HUES64 (cell line): Measurements from ENCODE around the gene RHOT2.

Experiments
- H3K27ac ChIP-seq: 2 replicates; pipeline ENCODE4 v1.7.0; 2013; ENCODE audit warnings: low read depth, low read length, inconsistent platforms
- H3K27me3 ChIP-seq: 2 replicates; pipeline ENCODE4 v1.6.1; 2013; ENCODE audit warnings: mild to moderate bottlenecking, low read length; ENCODE audit not compliant: insufficient read depth
- H3K36me3 ChIP-seq: 2 replicates; pipeline ENCODE4 v1.6.1; 2013; ENCODE audit warnings: mild to moderate bottlenecking, low read length; ENCODE audit not compliant: insufficient read depth
- H3K4me1 ChIP-seq: 2 replicates; pipeline ENCODE4 v1.6.1; 2013; ENCODE audit warnings: mild to moderate bottlenecking, low read length, moderate library complexity; ENCODE audit not compliant: insufficient read depth
- H3K4me3 ChIP-seq: 2 replicates; pipeline ENCODE4 v1.5.1; 2013; ENCODE audit warnings: mild to moderate bottlenecking, low read length, moderate library complexity
- H3K9ac ChIP-seq: 2 replicates; pipeline ENCODE4 v1.6.1; 2013; ENCODE audit warnings: mild to moderate bottlenecking, low read depth, low read length
- H3K9me3 ChIP-seq: 2 replicates; pipeline ENCODE4 v1.6.1; 2013; ENCODE audit warnings: low read depth, low read length; ENCODE audit not compliant: insufficient read depth
- WGBS: fragments of 150-250, 120-280 bp; methylation state at CpG from one replicate; pipeline ENCODE4 v1.1.7; 2013; ENCODE audit warnings: missing lambda C conversion rate; 5-methylcytosine and 5-hydroxymethylcytosine counted together

The RHOT2 gene

GRCh38 chr16:642189-643049, 25.5 kb upstream of the RHOT2 start:
- H3K36me3 ChIP-seq, result no peaks in the 10 kb centered on the region
- H3K4me1 ChIP-seq, result peaks cover 14% of the 10 kb centered on the region
- H3K4me3 ChIP-seq, result peak overlapping the region; percentile 72
- peak overlapping the region; percentile 81 for H3K9ac ChIP-seq
- peaks cover 13% of the 10 kb centered on the region for H3K27me3 ChIP-seq
- 8% methylated on average over 72 of the region's 72 CpGs for WGBS
- no peak overlapping the region for H3K27ac ChIP-seq
- H3K9me3 ChIP-seq, result no peaks in the 10 kb centered on the region

- H3K9me3 ChIP-seq, result no peaks in the 10 kb centered on the region
- peak overlapping the region; percentile 72 for H3K4me3 ChIP-seq
- H3K36me3 ChIP-seq, result no peaks in the 10 kb centered on the region
- H3K9ac ChIP-seq, result no peak overlapping the region
- WGBS, result 86% methylated on average over 11 of the region's 13 CpGs
- peaks cover 13% of the 10 kb centered on the region for H3K27me3 ChIP-seq
- no peak overlapping the region for H3K27ac ChIP-seq
- H3K4me1 ChIP-seq, result peaks cover 9% of the 10 kb centered on the region
Observed at GRCh38 chr16:643050-643368, 24.9 kb upstream of the RHOT2 start.

GRCh38 chr16:644556-644955, 23.4 kb upstream of the RHOT2 start:
- Histone ChIP-seq H3K27me3 (peaks cover 13% of the 10 kb centered on the region), H3K4me1 (no peaks in the 10 kb centered on the region), H3K9me3 (no peaks in the 10 kb centered on the region), H3K4me3 (no peak overlapping the region), H3K9ac (no peak overlapping the region), H3K36me3 (no peaks in the 10 kb centered on the region), H3K27ac (no peak overlapping the region)
- WGBS, result 98% methylated on average over 12 of the region's 12 CpGs

GRCh38 chr16:645852-646678, 21.9 kb upstream of the RHOT2 start:
- Histone ChIP-seq H3K27me3 (peaks cover 13% of the 10 kb centered on the region), H3K36me3 (no peaks in the 10 kb centered on the region), H3K9me3 (no peaks in the 10 kb centered on the region), H3K27ac (no peak overlapping the region), H3K4me1 (no peaks in the 10 kb centered on the region), H3K4me3 (no peak overlapping the region), H3K9ac (no peak overlapping the region)
- 92% methylated on average over 32 of the region's 32 CpGs for WGBS

- Histone ChIP-seq H3K9ac (no peak overlapping the region), H3K9me3 (no peaks in the 10 kb centered on the region), H3K4me1 (no peaks in the 10 kb centered on the region)
Observed at GRCh38 chr16:646679-647172, 21.2 kb upstream of the RHOT2 start.

GRCh38 chr16:647173-647902, 20.6 kb upstream of the RHOT2 start:
- Histone ChIP-seq H3K27ac (no peak overlapping the region), H3K9me3 (no peaks in the 10 kb centered on the region), H3K4me1 (no peaks in the 10 kb centered on the region), H3K9ac (no peak overlapping the region), H3K4me3 (no peak overlapping the region), H3K27me3 (peaks cover 10% of the 10 kb centered on the region), H3K36me3 (peaks cover 6% of the 10 kb centered on the region; the same call in 1 of the 2 replicates)
- WGBS, result 92% methylated on average over 24 of the region's 25 CpGs

More at GRCh38 chr16:646679-647172, 21.2 kb upstream of the RHOT2 start:
- 94% methylated on average over 22 of the region's 22 CpGs for WGBS
- Histone ChIP-seq H3K4me3 (no peak overlapping the region), H3K27ac (no peak overlapping the region), H3K36me3 (0 out of 2 replicates have a peak, but pooled peaks cover under 1% of the 10 kb centered on the region), H3K27me3 (peaks cover 13% of the 10 kb centered on the region)

GRCh38 chr16:648071-648780, 19.7 kb upstream of the RHOT2 start:
- no peaks in the 10 kb centered on the region for H3K4me1 ChIP-seq
- WGBS, result 41% methylated on average over 24 of the region's 24 CpGs
- H3K9me3 ChIP-seq, result no peaks in the 10 kb centered on the region
- H3K4me3 ChIP-seq, result peak overlapping the region; percentile 65
- H3K9ac ChIP-seq, result peak overlapping the region; percentile 74
- H3K27me3 ChIP-seq, result peaks cover 2% of the 10 kb centered on the region; the same call in 1 of the 2 replicates
- H3K27ac ChIP-seq, result peak overlapping the region; percentile 82; the same call in 1 of the 2 replicates
- H3K36me3 ChIP-seq, result peaks cover 12% of the 10 kb centered on the region; the same call in 1 of the 2 replicates

GRCh38 chr16:648781-649589, 18.9 kb upstream of the RHOT2 start, which contains the start of gene WDR90:
Gene WDR90 (plus strand): TSS chr16:649365. CDS start chr16:649417, 52 bp downstream.
- WGBS, result 2% methylated on average over 91 of the region's 91 CpGs
- Histone ChIP-seq H3K27me3 (no peaks in the 10 kb centered on the region), H3K4me3 (peak within 1 kb of the TSS; percentile 65), H3K4me1 (no peaks in the 10 kb centered on the region), H3K36me3 (peaks cover 19% of the 10 kb centered on the region; the same call in 1 of the 2 replicates), H3K9ac (peak within 1 kb of the TSS; percentile 74), H3K27ac (peak within 1 kb of the TSS; percentile 82), H3K9me3 (no peaks in the 10 kb centered on the region)

GRCh38 chr16:649631-650030, 18.3 kb upstream of the RHOT2 start:
- H3K9ac ChIP-seq, result peak overlapping the region; percentile 74
- no peaks in the 10 kb centered on the region for H3K9me3 ChIP-seq
- 6% methylated on average over 44 of the region's 44 CpGs for WGBS
- no peak overlapping the region for H3K27ac ChIP-seq
- no peaks in the 10 kb centered on the region for H3K4me1 ChIP-seq
- H3K4me3 ChIP-seq, result peak overlapping the region; percentile 65
- no peaks in the 10 kb centered on the region for H3K27me3 ChIP-seq
- H3K36me3 ChIP-seq, result peaks cover 19% of the 10 kb centered on the region; the same call in 1 of the 2 replicates
